GM12865 (cell line): ENCODE data around the gene MTFR1L.
"Not testable (repeated sequence)": the region's sequence is repeated elsewhere in the genome, so short reads cannot be mapped to it uniquely, and the experiment has no call there.

Experiments used
- DNase-seq: peaks from one replicate; pipeline ENCODE4 v3.0.0; 2010; ENCODE audit warnings: low read depth
- H3K4me3 ChIP-seq: 2 replicates; pipeline ENCODE4 v1.5.1; 2011; ENCODE audit warnings: mild to moderate bottlenecking, low read depth, low read length, control low read depth
- CTCF ChIP-seq: IDR thresholded peaks from 2 replicates; pipeline ENCODE4 v1.5.1; 2011; ENCODE audit warnings: low read length, control low read depth, low read depth, inconsistent platforms; ENCODE audit not compliant: insufficient read depth; ENCODE audit errors: missing control alignments

MTFR1L gene

GRCh38 chr1:25831569-25832196 lies 11.9 kb downstream of the MTFR1L start:
- TF ChIP-seq CTCF = no peak
- no peak for DNase-seq

GRCh38 chr1:25832336-25833037 lies 12.7 kb downstream of the MTFR1L start:
- DNase-seq = no peak
- no peak overlapping the region for H3K4me3 ChIP-seq
- TF ChIP-seq CTCF = no peak

More at GRCh38 chr1:25831569-25832196, 11.9 kb downstream of the MTFR1L start:
- H3K4me3 ChIP-seq = no peak overlapping the region

DNA sequence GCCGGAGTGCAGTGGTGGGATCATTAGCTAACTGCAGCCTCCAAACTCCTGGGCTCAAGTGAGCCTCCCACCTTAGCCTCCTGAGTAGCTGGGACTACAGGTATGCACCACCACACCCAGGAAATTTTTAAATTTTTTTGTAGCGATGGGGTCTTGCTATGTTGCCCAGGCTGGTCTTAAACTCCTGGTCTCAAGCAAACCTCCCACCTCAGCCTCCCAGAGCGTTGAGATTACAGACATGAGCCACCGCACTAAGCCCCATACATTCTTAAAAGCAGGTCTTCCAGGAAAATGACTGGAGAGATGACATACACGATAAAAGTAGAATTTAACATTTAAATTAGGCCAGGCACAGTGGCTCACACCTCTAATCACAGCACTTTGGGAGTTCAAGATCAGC lies 13.4 kb downstream of the MTFR1L start:
- no peak for DNase-seq
- TF ChIP-seq CTCF = no peak

DNA sequence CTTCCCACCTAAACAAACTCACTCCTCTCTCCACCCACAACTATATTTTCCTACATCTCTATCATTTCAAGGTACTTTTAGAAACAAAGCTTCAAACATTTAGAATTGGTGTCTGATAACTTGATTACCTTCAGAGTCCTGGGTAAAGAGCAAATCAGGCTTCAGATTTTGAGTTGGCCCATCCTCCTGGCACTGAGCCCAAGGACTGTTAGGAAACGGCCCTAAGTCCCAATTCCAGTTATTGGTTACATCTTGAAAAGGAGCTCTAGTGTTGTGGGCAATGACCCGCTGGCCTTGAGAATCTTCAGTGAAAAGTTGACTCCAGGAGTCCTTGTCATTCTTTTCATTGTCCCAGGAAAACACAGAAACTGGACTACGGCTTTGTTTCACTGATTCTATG lies 15.1 kb downstream of the MTFR1L start:
- no peak for TF ChIP-seq CTCF
- no peak overlapping the region for H3K4me3 ChIP-seq
- no peak for DNase-seq

More for the DNA sequence above, 13.4 kb downstream of the MTFR1L start:
- H3K4me3 ChIP-seq = no peak overlapping the region

DNA sequence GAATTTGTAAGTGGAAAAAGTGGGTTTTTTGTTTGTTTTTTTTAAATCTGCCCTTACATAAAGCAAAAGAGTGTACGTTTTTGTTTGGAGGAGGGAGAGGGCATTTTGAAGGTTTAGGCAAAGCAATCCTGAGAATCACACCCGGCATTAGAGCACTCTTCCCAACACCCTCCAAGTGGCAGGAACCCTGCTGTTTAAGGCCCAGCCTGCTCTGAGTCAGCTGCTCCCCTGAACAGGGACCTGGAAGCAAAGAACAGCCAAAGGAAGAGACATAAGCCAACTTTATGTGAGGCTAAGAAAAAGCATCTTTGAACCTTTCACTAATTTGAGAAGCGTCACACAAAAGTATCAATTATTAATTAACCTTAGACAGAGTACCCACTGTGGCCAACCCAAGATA lies 16.9 kb downstream of the MTFR1L start:
- no peak for DNase-seq
- TF ChIP-seq CTCF = no peak
- H3K4me3 ChIP-seq = no peak overlapping the region

DNA sequence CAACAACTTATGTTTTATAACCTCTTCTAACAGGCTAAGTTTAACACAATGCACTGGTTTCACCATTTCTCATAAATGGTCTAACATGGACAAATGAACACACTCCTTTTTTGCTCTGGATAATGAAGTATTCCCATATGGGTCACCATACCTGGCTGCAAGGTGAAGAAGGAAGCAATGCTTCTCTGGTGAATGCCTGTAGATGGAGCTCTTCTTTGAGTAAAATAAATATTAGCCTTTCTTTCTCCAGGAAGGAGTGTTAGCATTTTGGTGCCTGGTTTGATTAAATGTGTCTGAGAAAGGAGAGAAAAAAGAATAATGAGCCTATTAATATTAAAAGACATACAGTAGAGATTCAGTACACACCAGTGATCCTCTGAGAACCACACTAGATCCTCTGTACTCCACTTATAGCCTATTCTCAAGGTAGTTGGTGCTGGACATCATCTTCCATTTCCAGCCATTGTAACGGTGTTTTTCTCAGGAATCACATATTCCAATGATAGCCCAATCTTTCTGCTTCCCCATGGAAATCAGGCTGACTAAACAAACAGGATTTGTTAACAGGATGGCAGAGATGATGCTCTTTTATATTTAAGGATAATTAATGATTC lies 17.6 kb downstream of the MTFR1L start:
- no peak for DNase-seq
- TF ChIP-seq CTCF = peak; percentile 21
- no peak overlapping the region for H3K4me3 ChIP-seq

GRCh38 chr1:25839808-25840207 lies 20.1 kb downstream of the MTFR1L start:
- not testable (repeated sequence) for DNase-seq, H3K4me3 ChIP-seq
